ENCODE measurements around the gene ARID1A. TPM values are rescaled to one million over a fixed set of nuclear protein-coding genes. Genes with fewer than 3 reads are reported as not detected.

ARID1A gene
- total and polyA plus RNA-seq, 9 of the 15 experiments (the other 6 are each of a cell fraction or from before 2014, with no cell fraction given) = 8.3 to 88.3 (median 22.5) TPM

- TF ChIP-seq HMGN3 (IDR thresholded peaks at IDR 0.05; ENCODE audit: borderline replicate concordance, extremely low read depth, insufficient read length, low read depth, low read length) (no peak), LCOR (CRISPR knock-in tag; IDR thresholded peaks at IDR 0.05) (peak; percentile 17; the same call in 1 of the 2 replicates), SMC3 (conservative IDR thresholded peaks at IDR 0.05; ENCODE audit: insufficient read depth, low read depth, low read length) (0 out of 2 replicates have a peak, but pooled peaks have one; percentile 18), ESRRA (IDR thresholded peaks at IDR 0.05; ENCODE audit: borderline replicate concordance, low read depth) (peak; percentile 70), ZNF76 (CRISPR knock-in tag; IDR thresholded peaks at IDR 0.05; ENCODE audit: borderline replicate concordance) (no peak), ZBTB49 (CRISPR knock-in tag; IDR thresholded peaks at IDR 0.05; ENCODE audit: borderline replicate concordance) (no peak), ZNF644 (tag; IDR thresholded peaks at IDR 0.05; ENCODE audit: low read depth) (peak; percentile 90), ZNF175 (CRISPR knock-in tag; IDR thresholded peaks at IDR 0.05; ENCODE audit: low read depth) (peak; percentile 84), GTF2A2 (tag; IDR thresholded peaks at IDR 0.05) (0 out of 2 replicates have a peak, but pooled peaks have one; percentile 44), DMBX1 (CRISPR knock-in tag; IDR thresholded peaks at IDR 0.05; ENCODE audit: borderline replicate concordance) (peak; percentile 56; the same call in 1 of the 2 replicates), U2AF2 (optimal IDR thresholded peaks at IDR 0.05; ENCODE audit: low read depth, low read length) (no peak), ZNF41 (CRISPR knock-in tag; conservative IDR thresholded peaks at IDR 0.05) (no peak), ZNF133 (CRISPR knock-in tag; IDR thresholded peaks at IDR 0.05) (no peak), TCF3 (CRISPR knock-in tag; IDR thresholded peaks at IDR 0.05) (peak; percentile 60), RBFOX2 (IDR thresholded peaks at IDR 0.05; ENCODE audit: low read depth, low read length) (no peak), THRB (CRISPR knock-in tag; conservative IDR thresholded peaks at IDR 0.05) (peak; percentile 65)
- TF ChIP-seq, protein P1, sequence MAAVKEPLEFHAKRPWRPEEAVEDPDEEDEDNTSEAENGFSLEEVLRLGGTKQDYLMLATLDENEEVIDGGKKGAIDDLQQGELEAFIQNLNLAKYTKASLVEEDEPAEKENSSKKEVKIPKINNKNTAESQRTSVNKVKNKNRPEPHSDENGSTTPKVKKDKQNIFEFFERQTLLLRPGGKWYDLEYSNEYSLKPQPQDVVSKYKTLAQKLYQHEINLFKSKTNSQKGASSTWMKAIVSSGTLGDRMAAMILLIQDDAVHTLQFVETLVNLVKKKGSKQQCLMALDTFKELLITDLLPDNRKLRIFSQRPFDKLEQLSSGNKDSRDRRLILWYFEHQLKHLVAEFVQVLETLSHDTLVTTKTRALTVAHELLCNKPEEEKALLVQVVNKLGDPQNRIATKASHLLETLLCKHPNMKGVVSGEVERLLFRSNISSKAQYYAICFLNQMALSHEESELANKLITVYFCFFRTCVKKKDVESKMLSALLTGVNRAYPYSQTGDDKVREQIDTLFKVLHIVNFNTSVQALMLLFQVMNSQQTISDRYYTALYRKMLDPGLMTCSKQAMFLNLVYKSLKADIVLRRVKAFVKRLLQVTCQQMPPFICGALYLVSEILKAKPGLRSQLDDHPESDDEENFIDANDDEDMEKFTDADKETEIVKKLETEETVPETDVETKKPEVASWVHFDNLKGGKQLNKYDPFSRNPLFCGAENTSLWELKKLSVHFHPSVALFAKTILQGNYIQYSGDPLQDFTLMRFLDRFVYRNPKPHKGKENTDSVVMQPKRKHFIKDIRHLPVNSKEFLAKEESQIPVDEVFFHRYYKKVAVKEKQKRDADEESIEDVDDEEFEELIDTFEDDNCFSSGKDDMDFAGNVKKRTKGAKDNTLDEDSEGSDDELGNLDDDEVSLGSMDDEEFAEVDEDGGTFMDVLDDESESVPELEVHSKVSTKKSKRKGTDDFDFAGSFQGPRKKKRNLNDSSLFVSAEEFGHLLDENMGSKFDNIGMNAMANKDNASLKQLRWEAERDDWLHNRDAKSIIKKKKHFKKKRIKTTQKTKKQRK (IDR thresholded peaks at IDR 0.05; ENCODE audit: borderline replicate concordance, low read depth, low read length) = no peak
- TF ChIP-seq, protein P2, sequence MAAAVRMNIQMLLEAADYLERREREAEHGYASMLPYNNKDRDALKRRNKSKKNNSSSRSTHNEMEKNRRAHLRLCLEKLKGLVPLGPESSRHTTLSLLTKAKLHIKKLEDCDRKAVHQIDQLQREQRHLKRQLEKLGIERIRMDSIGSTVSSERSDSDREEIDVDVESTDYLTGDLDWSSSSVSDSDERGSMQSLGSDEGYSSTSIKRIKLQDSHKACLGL (CRISPR knock-in tag; IDR thresholded peaks at IDR 0.05; ENCODE audit: borderline replicate concordance, poor library complexity, severe bottlenecking) = no peak
Measured at GRCh38 chr1:26786437-26787380, 90.9 kb downstream of the ARID1A start (continued).

All from K562 (cell line).